ENCODE data around the gene SLF1. TPM values are rescaled to one million over a fixed set of nuclear protein-coding genes. Genes with fewer than 3 reads are reported as not detected.

The SLF1 gene
- total and polyA plus RNA-seq, 2 of the 8 experiments (the other 6 are each of a cell fraction or from before 2014, with no cell fraction given) = 4.8 to 15.7 TPM

GRCh38 chr5:94725142-94725541, 106.7 kb downstream of the SLF1 start:
- H3K4ac ChIP-seq (replicated peaks; ENCODE audit: insufficient read length, low read depth, low read length) = no peak overlapping the region
- H3K79me1 ChIP-seq (ENCODE audit: low read depth, low read length) = no peaks in the 10 kb centered on the region
- H3K79me2 ChIP-seq (ENCODE audit: control insufficient read depth in 1 of 2, insufficient read depth in 2 of 2, low read length in 2 of 2) = no peaks in the 10 kb centered on the region
- no peak overlapping the region for H4K5ac ChIP-seq (ENCODE audit: insufficient read length, low read depth, low read length)
- no peak overlapping the region for H2BK12ac ChIP-seq (ENCODE audit: low read depth, low read length)
- no peak overlapping the region for H3K18ac ChIP-seq (ENCODE audit: extremely low read depth, low read length)
- no peaks in the 10 kb centered on the region for H3K9me3 ChIP-seq (ENCODE audit: insufficient read depth in 2 of 2, low read depth in 1 of 2, low read length in 1 of 2)
- H2BK120ac ChIP-seq (replicated peaks; ENCODE audit: low read depth, low read length) = no peak overlapping the region
- H3K27me3 ChIP-seq (replicated peaks in 1 of 4; ENCODE audit: control insufficient read depth in 3 of 4, extremely low read depth in 1 of 4, insufficient read depth in 3 of 4, low read length in 3 of 4) = no peaks in the 10 kb centered on the region
- ChIA-PET CTCF (ENCODE audit: partially characterized antibody) (interaction anchor here (0.6 to 1.2 kb wide), 3 partner anchors 13 to 827 kb away, joined by 3 to 5 read pairs (median 3); no protein-coding TSS in a partner anchor), POLR2A (ENCODE audit: partially characterized antibody) (no interaction called here)
- no peak overlapping the region for H2BK5ac ChIP-seq (ENCODE audit: low read depth, low read length)
- FAIRE-seq (no peak), DNase-seq (ENCODE audit: low read depth in 1 of 2, low spot score in 2 of 2) (no peak)
- no peak overlapping the region for H2BK15ac ChIP-seq (ENCODE audit: low read length)
- no peaks in the 10 kb centered on the region for H3K36me3 ChIP-seq (ENCODE audit: control insufficient read depth in 2 of 4, insufficient read depth in 4 of 4, low read length in 3 of 4)
- no peaks in the 10 kb centered on the region for H4K20me1 ChIP-seq (replicated peaks in 1 of 2; ENCODE audit: control insufficient read depth in 1 of 2, insufficient read depth in 2 of 2, low read length in 2 of 2)
- H4K8ac ChIP-seq (ENCODE audit: extremely low read depth, insufficient read depth, low read length) = no peak overlapping the region
- H2AFZ ChIP-seq (ENCODE audit: low read length) = no peak overlapping the region
- H3K56ac ChIP-seq (replicated peaks; ENCODE audit: insufficient read length, low read depth, low read length) = no peak overlapping the region
- H2BK20ac ChIP-seq (ENCODE audit: low read length) = no peak overlapping the region
- H3K9ac ChIP-seq (replicated peaks in 1 of 4; ENCODE audit: extremely low read depth in 1 of 4, low read depth in 3 of 4, low read length in 3 of 4) = no peak overlapping the region
- no peak overlapping the region for H3K23ac ChIP-seq (ENCODE audit: insufficient read length)
- no peak overlapping the region for H2AK5ac ChIP-seq (ENCODE audit: low read depth, low read length)
- H3K27ac ChIP-seq (ENCODE audit: low read depth, low read length) = no peak overlapping the region
- H4K91ac ChIP-seq (replicated peaks; ENCODE audit: insufficient read length, low read length) = no peak overlapping the region
- 75% methylated on average over 1 of the region's 1 CpG; no CpG with 5 or more reads in 1 of the 2 experiments for WGBS, 2 experiments (ENCODE audit: extremely low coverage in 1 of 2, insufficient coverage in 1 of 2, insufficient read length in 1 of 2, insufficient replicate concordance in 2 of 2, low coverage in 1 of 2, low lambda C conversion rate in 2 of 2, missing lambda C conversion rate in 1 of 2)
- no peaks in the 10 kb centered on the region for H3K4me1 ChIP-seq (replicated peaks in 1 of 4; ENCODE audit: control insufficient read depth in 3 of 4, insufficient read depth in 4 of 4, low read length in 3 of 4)
- no peak overlapping the region for H3K4me2 ChIP-seq (ENCODE audit: insufficient read depth in 1 of 2, low read depth in 2 of 2, low read length in 2 of 2)
- no peak overlapping the region for H3K14ac ChIP-seq (ENCODE audit: insufficient read length)
- no peak overlapping the region for H3K4me3 ChIP-seq (ENCODE audit: extremely low read depth in 1 of 4, insufficient read depth in 2 of 4, low read depth in 3 of 4, low read length in 4 of 4)
- TF ChIP-seq RXRA (IDR thresholded peaks at IDR 0.05; ENCODE audit: insufficient read depth, low read depth, low read length) = no peak
- TF ChIP-seq TAF1 (IDR thresholded peaks at IDR 0.05; ENCODE audit: low read depth, low read length) = no peak
- TF ChIP-seq CTBP2 (IDR thresholded peaks at IDR 0.05; ENCODE audit: borderline replicate concordance, insufficient read depth, insufficient read length, low read length) = no peak
- TF ChIP-seq SIX5 (IDR thresholded peaks at IDR 0.05; ENCODE audit: low read depth, low read length) = no peak
- no peak for TF ChIP-seq POLR2AphosphoS5 (IDR thresholded peaks at IDR 0.05; ENCODE audit: low read depth, low read length)
- no peaks in the 10 kb centered on the region for H3K23me2 ChIP-seq (ENCODE audit: low read depth, low read length)
